Measurements from ENCODE around the gene STOX2.

The STOX2 gene

DNA sequence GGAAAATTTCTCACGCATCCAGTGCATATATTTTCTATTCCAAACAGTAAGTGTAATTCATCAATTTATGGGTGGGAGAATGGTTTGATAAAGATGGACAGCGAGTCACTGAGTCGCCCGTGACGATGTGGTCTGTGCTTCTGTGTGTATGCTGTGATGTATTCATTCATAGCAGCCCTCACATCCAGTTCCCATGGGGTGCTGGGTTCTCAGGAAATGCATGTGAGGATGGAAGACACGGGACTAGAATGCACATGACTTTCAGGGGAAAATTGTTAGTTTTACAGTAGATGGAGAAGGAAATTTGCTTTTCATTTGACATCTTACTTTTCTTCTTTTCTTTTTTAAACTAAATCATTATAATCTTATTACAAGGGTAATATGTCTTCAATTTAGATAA is 152.9 kb downstream of the STOX2 start:
- TF ChIP-seq EZH2phosphoT487 (IDR thresholded peaks at IDR 0.05; ENCODE audit: low read depth): no peak
- TF ChIP-seq, protein P1, sequence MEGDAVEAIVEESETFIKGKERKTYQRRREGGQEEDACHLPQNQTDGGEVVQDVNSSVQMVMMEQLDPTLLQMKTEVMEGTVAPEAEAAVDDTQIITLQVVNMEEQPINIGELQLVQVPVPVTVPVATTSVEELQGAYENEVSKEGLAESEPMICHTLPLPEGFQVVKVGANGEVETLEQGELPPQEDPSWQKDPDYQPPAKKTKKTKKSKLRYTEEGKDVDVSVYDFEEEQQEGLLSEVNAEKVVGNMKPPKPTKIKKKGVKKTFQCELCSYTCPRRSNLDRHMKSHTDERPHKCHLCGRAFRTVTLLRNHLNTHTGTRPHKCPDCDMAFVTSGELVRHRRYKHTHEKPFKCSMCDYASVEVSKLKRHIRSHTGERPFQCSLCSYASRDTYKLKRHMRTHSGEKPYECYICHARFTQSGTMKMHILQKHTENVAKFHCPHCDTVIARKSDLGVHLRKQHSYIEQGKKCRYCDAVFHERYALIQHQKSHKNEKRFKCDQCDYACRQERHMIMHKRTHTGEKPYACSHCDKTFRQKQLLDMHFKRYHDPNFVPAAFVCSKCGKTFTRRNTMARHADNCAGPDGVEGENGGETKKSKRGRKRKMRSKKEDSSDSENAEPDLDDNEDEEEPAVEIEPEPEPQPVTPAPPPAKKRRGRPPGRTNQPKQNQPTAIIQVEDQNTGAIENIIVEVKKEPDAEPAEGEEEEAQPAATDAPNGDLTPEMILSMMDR (IDR thresholded peaks at IDR 0.05; ENCODE audit: low read depth, low read length): no peak
- Histone ChIP-seq H3K79me2 (ENCODE audit: low read length) (no peaks in the 10 kb centered on the region), H4K20me1 (ENCODE audit: insufficient read depth, low read length) (no peaks in the 10 kb centered on the region), H3K27ac (ENCODE audit: low read length) (no peak overlapping the region), H2AFZ (ENCODE audit: low read depth, low read length) (no peak overlapping the region), H3K9me3 (ENCODE audit: insufficient read depth, low read length) (no peaks in the 10 kb centered on the region), H3K36me3 (replicated peaks; ENCODE audit: low read depth, low read length) (no peaks in the 10 kb centered on the region), H3K4me3 (ENCODE audit: low read length) (no peak overlapping the region), H3K9ac (ENCODE audit: low read length) (no peak overlapping the region), H3K4me2 (ENCODE audit: low read length) (no peak overlapping the region), H3K4me1 (ENCODE audit: low read length) (no peaks in the 10 kb centered on the region), H3K27me3 (ENCODE audit: low read depth, low read length) (no peaks in the 10 kb centered on the region)

DNA sequence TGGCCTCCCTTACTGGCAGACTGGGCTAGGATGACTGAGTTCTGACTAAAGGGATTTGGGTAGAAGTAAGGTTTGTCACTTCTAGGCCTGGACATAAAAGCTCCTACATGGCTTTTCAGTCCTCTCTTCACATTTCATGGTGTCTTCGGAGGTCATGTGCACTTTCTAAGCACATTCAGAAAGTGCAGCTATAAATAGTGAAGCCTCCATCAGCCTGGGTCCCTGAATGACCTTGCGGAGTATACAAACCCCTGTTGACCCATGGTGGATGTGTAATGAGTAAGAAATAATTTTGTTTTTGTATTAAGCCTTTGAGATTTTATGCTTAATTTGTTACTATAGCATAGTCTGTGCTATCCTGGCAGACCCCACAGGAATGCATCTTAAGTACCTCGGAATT is 154.0 kb downstream of the STOX2 start:
- H3K79me2 ChIP-seq (ENCODE audit: low read length): no peaks in the 10 kb centered on the region
- no peaks in the 10 kb centered on the region for H4K20me1 ChIP-seq (ENCODE audit: insufficient read depth, low read length)
- H3K27ac ChIP-seq (ENCODE audit: low read length): no peak overlapping the region
- H3K4me1 ChIP-seq (ENCODE audit: low read length): no peaks in the 10 kb centered on the region
- H3K27me3 ChIP-seq (ENCODE audit: low read depth, low read length): no peaks in the 10 kb centered on the region
- H3K9ac ChIP-seq (ENCODE audit: low read length): no peak overlapping the region
- H3K36me3 ChIP-seq (replicated peaks; ENCODE audit: low read depth, low read length): no peaks in the 10 kb centered on the region
- H3K4me3 ChIP-seq (ENCODE audit: low read length): no peak overlapping the region
- H3K9me3 ChIP-seq (ENCODE audit: insufficient read depth, low read length): no peaks in the 10 kb centered on the region
- no peak overlapping the region for H2AFZ ChIP-seq (ENCODE audit: low read depth, low read length)
- TF ChIP-seq, protein P1 (IDR thresholded peaks at IDR 0.05; ENCODE audit: low read depth, low read length): no peak
- TF ChIP-seq EZH2phosphoT487 (IDR thresholded peaks at IDR 0.05; ENCODE audit: low read depth): no peak
- H3K4me2 ChIP-seq (ENCODE audit: low read length): no peak overlapping the region

DNA sequence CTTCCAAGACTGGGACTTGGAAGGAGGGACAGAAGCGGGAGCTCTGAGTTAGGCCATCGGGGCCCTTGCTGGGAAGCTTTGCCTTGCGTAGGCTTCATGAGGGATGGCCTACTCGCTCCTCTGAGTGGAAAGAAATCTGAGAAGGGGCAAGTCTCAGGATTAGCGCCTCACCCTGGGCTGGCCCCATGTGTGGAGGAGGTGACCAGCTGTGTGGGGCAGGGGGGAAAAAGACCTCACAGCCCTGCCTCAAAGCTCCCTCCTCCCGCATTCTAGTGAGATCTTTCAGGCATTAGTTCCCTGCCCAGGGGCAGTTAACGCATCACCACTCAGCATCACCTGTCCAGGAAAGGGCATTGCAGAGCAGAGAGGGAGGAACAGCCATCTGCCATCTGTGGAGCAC is 156.5 kb downstream of the STOX2 start:
- no peaks in the 10 kb centered on the region for H3K9me3 ChIP-seq (ENCODE audit: insufficient read depth, low read length)
- H3K9ac ChIP-seq (ENCODE audit: low read length): no peak overlapping the region
- H3K79me2 ChIP-seq (ENCODE audit: low read length): no peaks in the 10 kb centered on the region
- no peaks in the 10 kb centered on the region for H4K20me1 ChIP-seq (ENCODE audit: insufficient read depth, low read length)
- H2AFZ ChIP-seq (ENCODE audit: low read depth, low read length): no peak overlapping the region
- no peaks in the 10 kb centered on the region for H3K4me1 ChIP-seq (ENCODE audit: low read length)
- no peak for TF ChIP-seq EZH2phosphoT487 (IDR thresholded peaks at IDR 0.05; ENCODE audit: low read depth)
- TF ChIP-seq, protein P1 (IDR thresholded peaks at IDR 0.05; ENCODE audit: low read depth, low read length): no peak
- H3K27ac ChIP-seq (ENCODE audit: low read length): no peak overlapping the region
- H3K36me3 ChIP-seq (replicated peaks; ENCODE audit: low read depth, low read length): no peaks in the 10 kb centered on the region
- H3K27me3 ChIP-seq (ENCODE audit: low read depth, low read length): no peaks in the 10 kb centered on the region
- no peak overlapping the region for H3K4me3 ChIP-seq (ENCODE audit: low read length)
- no peak overlapping the region for H3K4me2 ChIP-seq (ENCODE audit: low read length)

DNA sequence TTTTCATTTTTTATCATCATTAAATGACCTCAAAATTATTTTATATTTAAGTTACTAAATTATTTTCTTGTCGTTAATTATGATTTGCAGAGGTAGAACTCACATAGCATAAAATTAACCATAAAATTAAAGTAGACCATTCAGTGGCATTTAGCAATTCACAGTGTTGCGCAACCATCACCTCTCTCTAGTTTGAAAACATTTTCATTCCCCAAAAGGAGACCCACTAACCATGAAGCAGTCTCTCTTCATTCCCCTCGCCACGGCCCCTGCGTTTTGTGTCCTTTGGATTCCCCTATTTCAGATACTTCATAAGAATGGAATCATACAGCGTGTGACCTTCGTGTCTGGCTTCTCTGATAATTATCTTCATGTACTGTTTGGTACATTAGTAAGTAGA is 157.7 kb downstream of the STOX2 start:
- Histone ChIP-seq H4K20me1 (ENCODE audit: insufficient read depth, low read length) (no peaks in the 10 kb centered on the region), H3K36me3 (replicated peaks; ENCODE audit: low read depth, low read length) (no peaks in the 10 kb centered on the region), H2AFZ (ENCODE audit: low read depth, low read length) (no peak overlapping the region), H3K9me3 (ENCODE audit: insufficient read depth, low read length) (no peaks in the 10 kb centered on the region), H3K4me3 (ENCODE audit: low read length) (no peak overlapping the region), H3K27me3 (ENCODE audit: low read depth, low read length) (no peaks in the 10 kb centered on the region), H3K9ac (ENCODE audit: low read length) (no peak overlapping the region), H3K27ac (ENCODE audit: low read length) (no peak overlapping the region), H3K4me1 (ENCODE audit: low read length) (no peaks in the 10 kb centered on the region), H3K79me2 (ENCODE audit: low read length) (no peaks in the 10 kb centered on the region), H3K4me2 (ENCODE audit: low read length) (no peak overlapping the region)
- TF ChIP-seq, protein P1 (IDR thresholded peaks at IDR 0.05; ENCODE audit: low read depth, low read length): no peak
- no peak for TF ChIP-seq EZH2phosphoT487 (IDR thresholded peaks at IDR 0.05; ENCODE audit: low read depth)

Data from OCI-LY3 (cell line).